Activated CD4-positive, alpha-beta T cell treated with anti-CD3 and anti-CD28 coated beads, Interleukin-2, amount 10 ng/mL, durations not matched to agents 24 days and 14 days (primary cell): ENCODE measurements around the gene RGS9BP. TPM values are rescaled to one million over a fixed set of nuclear protein-coding genes. Genes with fewer than 3 reads are reported as not detected.
"Not testable (repeated sequence)": the region's sequence is repeated elsewhere in the genome, so short reads cannot be mapped to it uniquely, and the experiment has no call there.

Source experiments
- DNase-seq: peaks from one replicate; pipeline ENCODE4 v3.0.0; 2022
- H3K27ac Mint-ChIP-seq: one replicate; pipeline ENCODE4 v1.8.0; 2022; ENCODE audit warnings: mild to moderate bottlenecking, mixed read lengths
- H3K27me3 Mint-ChIP-seq: one replicate; pipeline ENCODE4 v1.8.0; 2022; ENCODE audit warnings: mixed read lengths
- H3K36me3 Mint-ChIP-seq: one replicate; pipeline ENCODE4 v1.8.0; 2022; ENCODE audit warnings: low read depth, mild to moderate bottlenecking, mixed read lengths
- H3K4me1 Mint-ChIP-seq: one replicate; pipeline ENCODE4 v1.8.0; 2021; ENCODE audit warnings: mixed read lengths
- H3K4me3 Mint-ChIP-seq: one replicate; pipeline ENCODE4 v1.8.0; 2022; ENCODE audit warnings: mild to moderate bottlenecking, moderate library complexity, mixed read lengths
- H3K9me3 Mint-ChIP-seq: one replicate; pipeline ENCODE4 v1.8.0; 2021; ENCODE audit warnings: mixed read lengths
- intact Hi-C: fragments of 100-400 bp; cut with micrococcal nuclease; formaldehyde crosslinking; loops from one replicate; pipeline ENCODE4 v1.15.1; 2023
- total RNA-seq: library from RNA; stranded (reverse); gene quantifications from 2 replicates; pipeline ENCODE4 v1.2.3, GENCODE V29; 2022

The RGS9BP gene
- total RNA-seq, 1 donor from 2014 or later: 0.14 TPM

DNA sequence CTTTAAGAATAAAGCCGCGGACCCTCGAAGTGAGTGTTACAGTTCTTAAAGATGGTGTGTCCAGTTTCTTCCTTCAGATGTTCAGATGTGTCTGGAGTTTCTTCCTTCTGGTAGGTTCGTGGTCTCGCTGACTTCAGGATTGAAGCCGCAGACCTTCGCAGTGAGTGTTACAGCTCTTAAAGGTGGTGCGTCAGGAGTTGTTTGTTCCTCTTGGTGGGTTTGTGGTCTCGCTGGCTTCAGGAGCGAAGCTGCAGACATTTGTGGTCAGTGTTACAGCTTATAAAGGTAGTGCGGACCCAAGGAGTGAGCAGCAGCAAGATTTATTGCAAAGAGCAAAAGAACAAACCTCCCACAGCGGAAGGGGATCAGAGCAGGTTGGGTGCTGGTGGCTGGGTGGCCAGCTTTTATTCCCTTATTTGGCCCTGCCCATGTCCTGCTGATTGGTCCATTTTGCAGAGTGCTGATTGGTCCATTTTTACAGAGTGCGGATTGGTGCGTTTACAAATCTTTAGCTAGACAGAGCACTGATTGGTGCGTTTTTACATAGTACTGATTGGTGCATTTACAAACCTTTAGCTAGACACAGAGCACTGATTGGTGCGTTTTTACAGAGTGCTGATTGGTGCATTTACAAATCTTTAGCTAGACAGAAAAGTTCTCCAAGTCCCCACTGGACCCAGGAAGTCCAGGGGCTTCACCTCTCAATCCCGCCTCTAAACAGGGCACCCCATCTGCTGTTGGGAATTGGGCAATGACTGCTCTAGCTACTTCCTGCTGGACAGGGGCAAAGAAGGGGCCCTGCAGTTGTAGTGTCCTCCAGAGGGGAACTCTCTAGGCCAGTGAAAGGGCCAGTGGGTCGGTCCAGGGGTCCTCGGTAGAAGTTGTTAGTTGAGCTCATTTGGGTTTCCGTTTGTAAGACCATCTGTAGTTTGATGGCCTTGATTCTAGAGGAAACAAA, 17.8 kb downstream of the RGS9BP start:
- intact Hi-C loops: loop anchor here (5.0 kb wide), 1 partner anchor 279 kb away; the partner anchor contains the start of genes CEP89 and FAAP24
- Mint-ChIP-seq H3K4me3 (peak overlapping the region; percentile 94), H3K36me3 (peaks cover 56% of the 10 kb centered on the region), H3K4me1 (peaks cover 48% of the 10 kb centered on the region), H3K27ac (peak overlapping the region; percentile 97)
- DNase-seq: peak; percentile 75
- H3K27me3 Mint-ChIP-seq, H3K9me3 Mint-ChIP-seq: not testable (repeated sequence)

DNA sequence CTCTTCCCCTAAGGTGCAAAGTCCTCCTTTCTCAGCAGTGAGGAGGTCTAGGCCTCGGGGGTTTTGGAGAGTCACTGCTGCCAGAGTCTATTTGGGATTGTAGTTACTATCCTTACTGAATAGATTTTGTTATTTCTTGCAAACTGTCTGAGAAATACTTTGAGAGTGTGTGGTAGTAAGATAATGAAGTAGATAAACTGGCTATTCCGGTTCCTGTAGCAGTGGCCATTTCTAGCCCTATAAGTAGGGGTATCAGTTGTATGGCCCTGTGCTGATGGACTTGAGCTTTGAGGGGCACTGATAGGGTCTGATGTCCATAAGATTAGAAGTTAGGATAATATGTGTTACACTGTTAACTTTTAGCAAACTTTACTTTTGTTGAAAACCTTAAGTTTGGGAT, 18.7 kb downstream of the RGS9BP start:
- Mint-ChIP-seq H3K4me3 (peak overlapping the region; percentile 94), H3K36me3 (peaks cover 65% of the 10 kb centered on the region), H3K4me1 (peaks cover 48% of the 10 kb centered on the region), H3K27ac (peak overlapping the region; percentile 97)
- intact Hi-C loops: loop anchor here (5.0 kb wide), 1 partner anchor 278 kb away; the partner anchor contains the start of genes CEP89 and FAAP24
- DNase-seq, H3K9me3 Mint-ChIP-seq, H3K27me3 Mint-ChIP-seq: not testable (repeated sequence)

GRCh38 chr19:32694851-32695250, 19.2 kb downstream of the RGS9BP start:
- H3K27me3 Mint-ChIP-seq, H3K27ac Mint-ChIP-seq, DNase-seq, H3K9me3 Mint-ChIP-seq: not testable (repeated sequence)
- Mint-ChIP-seq H3K4me3 (peak overlapping the region; percentile 94), H3K36me3 (peaks cover 70% of the 10 kb centered on the region), H3K4me1 (peaks cover 45% of the 10 kb centered on the region)
- intact Hi-C loops: loop anchor here (5.0 kb wide), 1 partner anchor 277 kb away; the partner anchor contains the start of genes CEP89 and FAAP24

GRCh38 chr19:32695506-32695905, 19.9 kb downstream of the RGS9BP start:
- intact Hi-C loops, H3K9me3 Mint-ChIP-seq, H3K27me3 Mint-ChIP-seq, DNase-seq: not testable (repeated sequence)
- peaks cover 43% of the 10 kb centered on the region for H3K4me1 Mint-ChIP-seq
- peak overlapping the region; percentile 69 for H3K4me3 Mint-ChIP-seq
- peaks cover 76% of the 10 kb centered on the region for H3K36me3 Mint-ChIP-seq
- H3K27ac Mint-ChIP-seq: peak overlapping the region; percentile 8

DNA sequence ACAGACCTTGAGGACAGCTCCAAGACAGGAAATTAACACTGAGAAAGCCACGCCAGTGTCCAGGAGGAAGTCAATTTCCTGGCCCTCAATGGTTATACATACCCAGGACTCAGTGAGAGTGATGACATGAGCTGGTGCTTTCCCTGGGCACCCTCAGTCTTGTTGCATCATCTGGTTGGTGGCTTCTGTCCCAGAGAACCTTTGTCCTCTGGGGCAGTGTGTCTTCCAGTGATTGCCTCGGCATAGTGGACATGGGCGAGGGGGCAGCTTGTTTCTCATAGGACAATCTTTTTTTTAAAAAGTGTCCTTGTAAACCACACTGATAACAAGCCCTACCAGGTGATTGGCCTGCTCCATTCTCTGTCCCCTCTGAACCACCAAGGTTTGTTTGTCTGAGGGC, 21.1 kb downstream of the RGS9BP start:
- Mint-ChIP-seq H3K4me1 (peaks cover 35% of the 10 kb centered on the region), H3K36me3 (peaks cover 83% of the 10 kb centered on the region)
- DNase-seq, H3K27ac Mint-ChIP-seq, H3K9me3 Mint-ChIP-seq, H3K27me3 Mint-ChIP-seq, intact Hi-C loops, H3K4me3 Mint-ChIP-seq: not testable (repeated sequence)

DNA sequence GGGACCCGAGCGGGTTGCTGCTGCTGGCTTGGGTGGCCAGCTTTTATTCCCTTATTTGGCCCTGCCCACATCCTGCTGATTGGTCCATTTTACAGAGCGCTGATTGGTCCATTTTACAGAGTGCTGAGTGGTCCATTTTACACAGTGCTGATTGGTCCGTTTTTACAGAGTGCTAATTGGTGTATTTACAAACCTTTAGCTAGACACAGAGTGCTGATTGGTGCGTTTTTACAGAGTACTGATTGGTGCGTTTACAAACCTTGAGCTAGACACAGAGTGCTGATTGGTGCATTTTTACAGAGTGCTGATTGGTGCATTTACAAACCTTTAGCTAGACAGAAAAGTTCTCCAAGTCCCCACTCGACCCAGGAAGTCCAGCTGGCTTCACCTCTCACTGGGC, 24.5 kb downstream of the RGS9BP start:
- H3K9me3 Mint-ChIP-seq, H3K4me3 Mint-ChIP-seq, H3K27me3 Mint-ChIP-seq, intact Hi-C loops, DNase-seq, H3K27ac Mint-ChIP-seq: not testable (repeated sequence)
- Mint-ChIP-seq H3K36me3 (peaks cover 89% of the 10 kb centered on the region), H3K4me1 (peaks cover 13% of the 10 kb centered on the region)

DNA sequence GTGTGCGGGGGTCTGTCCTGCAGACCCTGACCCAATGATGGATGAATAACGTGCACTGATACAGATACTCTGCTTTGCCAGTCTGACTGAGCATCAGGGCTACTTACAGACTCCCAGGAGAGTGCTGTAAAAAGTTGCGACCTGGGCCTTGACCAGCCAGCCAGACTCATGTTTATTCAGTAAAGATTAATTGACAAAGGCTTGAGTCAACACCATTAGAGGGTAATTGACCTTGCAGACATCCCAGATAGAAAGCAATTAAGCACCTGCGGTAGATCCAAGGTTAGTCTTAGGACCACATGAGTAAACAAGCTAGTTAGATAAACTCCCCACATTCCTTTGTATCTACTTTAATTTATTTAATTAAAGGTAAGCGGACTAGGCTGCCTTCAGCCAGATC, 26.4 kb downstream of the RGS9BP start:
- Mint-ChIP-seq H3K4me3 (no peak overlapping the region), H3K27ac (no peak overlapping the region), H3K9me3 (peaks cover 8% of the 10 kb centered on the region), H3K27me3 (no peaks in the 10 kb centered on the region), H3K4me1 (peaks cover 4% of the 10 kb centered on the region), H3K36me3 (peaks cover 88% of the 10 kb centered on the region)
- no peak for DNase-seq
- intact Hi-C loops: no loop called here

- H3K27ac Mint-ChIP-seq, intact Hi-C loops, H3K9me3 Mint-ChIP-seq, H3K27me3 Mint-ChIP-seq, H3K4me3 Mint-ChIP-seq, DNase-seq: not testable (repeated sequence)
- peaks cover 10% of the 10 kb centered on the region for H3K4me1 Mint-ChIP-seq
- H3K36me3 Mint-ChIP-seq: peaks cover 77% of the 10 kb centered on the region
Measured at GRCh38 chr19:32704006-32704405, 28.4 kb downstream of the RGS9BP start.

GRCh38 chr19:32708457-32708856, 32.8 kb downstream of the RGS9BP start:
- intact Hi-C loops: no loop called here
- Mint-ChIP-seq H3K36me3 (peaks cover 62% of the 10 kb centered on the region), H3K9me3 (peaks cover 4% of the 10 kb centered on the region), H3K27me3 (no peaks in the 10 kb centered on the region), H3K4me1 (peaks cover 10% of the 10 kb centered on the region), H3K27ac (peak overlapping the region; percentile 48), H3K4me3 (no peak overlapping the region)
- peak; percentile 73 for DNase-seq

GRCh38 chr19:32709032-32709431, 33.4 kb downstream of the RGS9BP start:
- Mint-ChIP-seq H3K27ac (peak overlapping the region; percentile 48), H3K36me3 (peaks cover 62% of the 10 kb centered on the region), H3K9me3 (peaks cover 4% of the 10 kb centered on the region), H3K4me1 (peaks cover 10% of the 10 kb centered on the region), H3K27me3 (no peaks in the 10 kb centered on the region), H3K4me3 (no peak overlapping the region)
- no peak for DNase-seq
- intact Hi-C loops: no loop called here

DNA sequence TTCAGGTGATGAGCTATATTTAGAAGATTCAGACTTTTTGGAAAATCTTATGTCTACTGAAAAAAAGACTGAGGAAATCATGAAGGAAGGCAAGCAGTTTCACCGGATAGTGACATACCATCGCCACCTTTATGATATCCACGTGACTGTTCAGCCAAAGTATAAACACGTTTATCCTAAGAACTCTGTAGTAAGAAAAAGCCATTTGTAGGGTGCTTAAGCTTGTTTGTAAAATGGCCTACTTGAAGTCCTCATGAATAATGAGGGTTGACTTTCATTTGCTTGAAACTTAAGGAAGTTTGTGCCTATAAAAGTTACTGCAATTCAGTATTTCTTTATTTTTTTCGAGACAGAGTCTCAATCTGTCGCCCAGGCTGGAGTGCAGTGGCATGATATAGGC, 36.1 kb downstream of the RGS9BP start:
- peaks cover 10% of the 10 kb centered on the region for H3K4me1 Mint-ChIP-seq
- no peak for DNase-seq
- H3K36me3 Mint-ChIP-seq: peaks cover 48% of the 10 kb centered on the region
- no peaks in the 10 kb centered on the region for H3K27me3 Mint-ChIP-seq
- H3K9me3 Mint-ChIP-seq: no peaks in the 10 kb centered on the region
- H3K4me3 Mint-ChIP-seq: no peak overlapping the region
- no peak overlapping the region for H3K27ac Mint-ChIP-seq
- intact Hi-C loops: no loop called here

DNA sequence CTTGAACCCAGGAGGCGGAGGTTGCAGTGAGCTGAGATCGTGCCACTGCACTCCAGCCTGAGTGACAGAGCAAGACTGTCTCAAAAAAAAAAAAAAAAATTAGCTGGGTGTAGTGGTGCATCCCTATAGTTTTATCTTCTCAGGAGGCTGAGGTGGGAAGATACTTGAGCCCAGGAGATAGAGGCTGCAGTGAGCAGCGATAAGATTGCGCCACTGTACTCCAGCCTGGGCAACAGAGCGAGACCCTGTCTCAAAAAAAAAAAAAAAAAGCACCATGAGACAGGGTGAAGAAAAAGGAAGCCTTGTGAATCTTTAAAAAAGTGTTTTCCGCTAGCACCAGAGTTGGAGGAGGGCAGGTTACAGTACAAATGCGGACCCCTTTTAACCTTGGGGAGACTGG, 40.6 kb downstream of the RGS9BP start:
- intact Hi-C loops, H3K4me1 Mint-ChIP-seq, H3K4me3 Mint-ChIP-seq, H3K9me3 Mint-ChIP-seq, H3K27ac Mint-ChIP-seq, DNase-seq, H3K27me3 Mint-ChIP-seq: not testable (repeated sequence)
- peaks cover 28% of the 10 kb centered on the region for H3K36me3 Mint-ChIP-seq

- intact Hi-C loops: no loop called here
- Mint-ChIP-seq H3K4me1 (peaks cover 3% of the 10 kb centered on the region), H3K27ac (no peak overlapping the region), H3K4me3 (no peak overlapping the region), H3K36me3 (peaks cover 26% of the 10 kb centered on the region), H3K27me3 (no peaks in the 10 kb centered on the region), H3K9me3 (no peaks in the 10 kb centered on the region)
- no peak for DNase-seq
Measured at GRCh38 chr19:32717496-32717895, 41.8 kb downstream of the RGS9BP start.

DNA sequence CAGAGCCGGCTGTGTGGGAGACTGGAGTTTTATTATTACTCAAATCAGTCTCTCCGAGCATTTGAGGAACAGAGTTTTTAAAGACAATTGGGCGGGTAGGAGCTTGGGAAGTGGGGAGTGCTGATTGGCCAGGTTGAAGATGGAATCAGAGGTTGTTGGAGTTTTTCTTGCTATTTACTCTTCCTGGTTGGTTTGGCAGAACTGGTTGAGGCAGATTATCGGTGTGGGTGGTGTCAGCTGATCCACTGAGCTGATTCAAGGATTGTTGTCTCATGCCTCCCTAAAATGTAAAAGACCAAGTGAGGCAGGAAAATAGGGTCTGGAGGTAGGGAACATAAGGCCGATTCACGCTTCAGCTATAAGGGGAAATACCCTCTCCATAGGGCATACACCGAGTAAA, 42.6 kb downstream of the RGS9BP start:
- peaks cover 3% of the 10 kb centered on the region for H3K4me1 Mint-ChIP-seq

More for the DNA sequence above, 42.6 kb downstream of the RGS9BP start:
- no peak for DNase-seq
- Mint-ChIP-seq H3K9me3 (no peaks in the 10 kb centered on the region), H3K36me3 (peaks cover 20% of the 10 kb centered on the region), H3K27me3 (no peaks in the 10 kb centered on the region), H3K27ac (no peak overlapping the region), H3K4me3 (no peak overlapping the region)
- intact Hi-C loops: no loop called here
